Kidney (tissue), 22 donors: ENCODE data around the gene SIX6. TPM values are rescaled to one million over a fixed set of nuclear protein-coding genes. Genes with fewer than 3 reads are reported as not detected.
"Not testable (repeated sequence)": the region's sequence is repeated elsewhere in the genome, so short reads cannot be mapped to it uniquely, and the experiment has no call there.

ENCODE experiments used
- DNase-seq, 5 donors: peaks; one replicate each; pipeline ENCODE4 v3.0.0-alpha.2; 2013 to 2020
- FAIRE-seq: peaks from 2 replicates; lab custom pipeline; 2012; peaks lifted over from hg19 to GRCh38; lab: Jason Lieb, UNC
- H3K27ac ChIP-seq, 2 donors: one replicate each; pipeline ENCODE4 v1.7.0; 2013; ENCODE audit warnings: low read depth in 2 of 2, low read length in 2 of 2, inconsistent platforms in 1 of 2
- H3K27me3 ChIP-seq: one replicate; pipeline ENCODE4 v1.7.1; 2013; ENCODE audit warnings: low read length, inconsistent platforms; ENCODE audit not compliant: control insufficient read depth, insufficient read depth
- H3K36me3 ChIP-seq, 3 donors: one replicate each; pipeline versions ENCODE4 v1.7.0 to v1.7.1; 2013; ENCODE audit warnings: low read length in 3 of 3, control low read depth in 1 of 3, inconsistent platforms in 1 of 3; ENCODE audit not compliant: insufficient read depth in 3 of 3, control insufficient read depth in 2 of 3
- H3K4me1 ChIP-seq, 3 donors: one replicate each; pipeline versions ENCODE4 v1.7.0 to v1.7.1; 2013; ENCODE audit warnings: low read length in 3 of 3, inconsistent platforms in 1 of 3, low read depth in 1 of 3; ENCODE audit not compliant: control insufficient read depth in 2 of 3, insufficient read depth in 2 of 3
- H3K4me3 ChIP-seq, 3 donors: one replicate each; pipeline versions ENCODE4 v1.7.0 to v1.8.1; 2013; ENCODE audit warnings: low read length in 3 of 3, control low read depth in 1 of 3, inconsistent platforms in 1 of 3
- H3K9ac ChIP-seq, 3 donors: one replicate each; pipeline versions ENCODE4 v1.7.0 to v1.7.1; 2013; ENCODE audit warnings: low read length in 3 of 3, control low read depth in 1 of 3, inconsistent platforms in 1 of 3
- H3K9me3 ChIP-seq, 3 donors: one replicate each; pipeline versions ENCODE4 v1.7.0 to v1.7.1; 2013; ENCODE audit warnings: low read length in 3 of 3, control low read depth in 1 of 3, inconsistent platforms in 1 of 3; ENCODE audit not compliant: control insufficient read depth in 2 of 3, insufficient read depth in 1 of 3
- CTCF ChIP-seq: IDR thresholded peaks from 3 replicates; pipeline ENCODE4 v1.5.1; 2012; ENCODE audit warnings: mild to moderate bottlenecking, moderate library complexity, borderline replicate concordance; ENCODE audit not compliant: insufficient read depth; ENCODE audit errors: extremely low read depth
- intact Hi-C: fragments of 100-400 bp; cut with DNase I; formaldehyde crosslinking; loops from one replicate; pipeline ENCODE4 v1.11.1; 2022
- long read RNA-seq, 10 donors: library from polyadenylated mRNA in 1 of 10; unstranded in 1 of 10; transcript quantifications; one replicate each; pipeline ENCODE4 v2.0.0 and lab custom pipeline, GENCODE V29; 2021 to 2026
- polyA plus RNA-seq: library from polyadenylated mRNA; stranded (reverse); fragments of 350-450 nt; fragmentation: Illumina TruSeq; extraction: RNeasy Lipid Tissue Mini Kit (QIAGEN cat#74804); gene quantifications from one replicate; pipeline ENCODE4 v1.2.3, GENCODE V29; 2014; ENCODE audit warnings: low read depth, low replicate concordance; ENCODE audit not compliant: insufficient read depth
- total RNA-seq: library from RNA; stranded (reverse); fragmentation: NEBNext Ultra II Directional; extraction: Animal tissue kit (Norgen Biotek cat#: 25700); gene quantifications from one replicate; pipeline ENCODE4 v1.2.1, GENCODE V29; 2021
- donor health status: control.
- donor health status: control.
- donor health status: control.
- donor health status: control.
- donor health status: control.
- donor health status: DM: yes; HTN: yes; CAD: no.
- donor health status: Normal renal cell carcinoma (clear cell type).

Gene SIX6
- total RNA-seq: not detected
- polyA plus RNA-seq: not detected
- long read RNA-seq, donor 1: 0 reads
- long read RNA-seq, donor 2: 0 reads
- long read RNA-seq, donor 3: 0 reads
- long read RNA-seq, donor 4: 0 reads
- long read RNA-seq, donor 5: 0 reads
- long read RNA-seq, donor 6: 0 reads
- long read RNA-seq, donor 7: 0 reads
- long read RNA-seq, donor 8: 0 reads
- long read RNA-seq, donor 9: 0 reads
- long read RNA-seq, donor 10: 0 reads

- Histone ChIP-seq H3K27ac (no peak within 1 kb of the TSS), H3K9ac (no peak within 1 kb of the TSS), H3K36me3 (no peaks in the 10 kb centered on the region), H3K9me3 (no peaks in the 10 kb centered on the region), H3K27me3 (peaks cover 81% of the 10 kb centered on the region), H3K4me3 (no peak within 1 kb of the TSS), H3K4me1 (peaks cover 0 to 2% (median 0%) of the 10 kb centered on the region in 3 donors)
- peak in 4 of 5 donors; percentile 78 to 89 (median 84) for DNase-seq
- TF ChIP-seq CTCF: no peak
- intact Hi-C loops: no loop called here
- no peak for FAIRE-seq
Observed at GRCh38 chr14:60508707-60509437, at the start of gene SIX6. SIX6 (plus strand) TSS chr14:60509146; CDS start chr14:60509399, 253 bp downstream.

- H3K27me3 ChIP-seq: peaks cover 13% of the 10 kb centered on the region
- H3K36me3 ChIP-seq, intact Hi-C loops, H3K4me1 ChIP-seq, H3K27ac ChIP-seq, H3K9me3 ChIP-seq, H3K9ac ChIP-seq, FAIRE-seq, H3K4me3 ChIP-seq, DNase-seq: not testable (repeated sequence)
Observed at GRCh38 chr14:60480248-60480647, 28.7 kb upstream of the SIX6 start.

- H3K27ac ChIP-seq: no peak overlapping the region
- H3K36me3 ChIP-seq: no peaks in the 10 kb centered on the region
- FAIRE-seq (no peak), DNase-seq (no peak)
- TF ChIP-seq CTCF: no peak
- peaks cover 0 to 6% (median 4%) of the 10 kb centered on the region in 3 donors for H3K9me3 ChIP-seq
- peaks cover 33% of the 10 kb centered on the region for H3K27me3 ChIP-seq
- no peak overlapping the region for H3K4me3 ChIP-seq
- intact Hi-C loops: no loop called here
- H3K4me1 ChIP-seq: no peaks in the 10 kb centered on the region
- no peak overlapping the region for H3K9ac ChIP-seq
Observed at GRCh38 chr14:60482743-60483142, 26.2 kb upstream of the SIX6 start.

GRCh38 chr14:60485057-60485597 is 23.8 kb upstream of the SIX6 start:
- TF ChIP-seq CTCF: no peak
- peaks cover 0 to 6% (median under 1%) of the 10 kb centered on the region in 3 donors for H3K9me3 ChIP-seq
- H3K9ac ChIP-seq: no peak overlapping the region
- intact Hi-C loops: no loop called here
- H3K27me3 ChIP-seq: peaks cover 40% of the 10 kb centered on the region
- FAIRE-seq: no peak
- no peaks in the 10 kb centered on the region for H3K4me1 ChIP-seq
- peak in 2 of 5 donors; percentile 11 to 37 for DNase-seq
- H3K27ac ChIP-seq: no peak overlapping the region
- no peaks in the 10 kb centered on the region for H3K36me3 ChIP-seq
- H3K4me3 ChIP-seq: peak overlapping the region in 1 of 3 donors; percentile 31
